DMS 273 treated with DMSO at 0.1 percent for 48 hours (cell line): Measurements from ENCODE around the gene PLXNB2.

Experiments used
- DNase-seq: peaks from one replicate; lab custom pipeline; 2025; lab: John Stamatoyannopoulos, UW

PLXNB2 gene

DNA sequence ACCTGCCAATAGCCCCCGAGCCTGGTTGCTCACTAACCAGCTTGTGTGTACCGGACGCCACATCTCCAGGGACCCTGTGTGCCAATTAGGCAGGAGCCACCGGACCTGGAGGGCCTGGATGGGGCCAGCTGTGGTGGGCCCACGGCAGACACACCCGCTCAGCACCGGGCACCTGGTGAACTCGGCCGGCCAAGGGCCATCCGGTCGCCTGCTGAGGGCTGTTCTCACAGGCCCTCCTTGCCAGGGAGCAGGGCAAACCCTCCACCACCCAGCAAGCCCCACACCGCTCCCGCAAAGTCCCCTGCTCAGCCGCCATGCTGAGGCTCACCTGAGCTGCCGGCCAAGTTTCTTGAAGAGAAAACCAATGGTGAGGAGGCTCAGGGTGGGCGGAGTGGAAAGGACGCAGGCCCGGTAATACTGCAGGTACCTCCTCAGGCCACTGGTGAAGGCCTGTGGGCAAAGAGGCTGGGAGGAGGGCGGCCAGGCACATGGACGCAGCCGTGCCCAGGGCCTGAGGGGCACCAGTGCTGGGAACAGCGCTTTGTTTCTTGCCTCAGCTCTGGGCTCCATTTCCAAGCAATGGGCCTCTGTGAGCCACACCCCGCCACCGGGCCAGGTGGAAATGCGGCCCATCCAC is 79.7 kb downstream of the PLXNB2 start:
- DNase-seq, result no peak

DNA sequence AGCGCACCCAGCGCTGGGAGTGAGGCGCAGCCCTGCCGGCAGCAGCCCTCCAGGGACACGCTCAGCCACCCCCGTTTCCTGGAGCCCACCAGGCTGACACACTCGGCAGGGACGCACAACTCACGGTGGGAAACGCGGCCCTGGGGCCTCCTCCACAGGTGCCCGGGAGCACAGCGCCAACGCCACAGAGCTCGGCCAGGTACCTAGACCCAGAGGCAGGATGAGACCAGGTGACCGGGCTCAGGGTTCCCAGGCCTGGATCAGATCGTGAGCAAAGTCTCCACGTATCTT is 80.6 kb downstream of the PLXNB2 start:
- no peak for DNase-seq

- DNase-seq, result no peak
Observed at GRCh38 chr22:50226063-50226874, 81.2 kb downstream of the PLXNB2 start.

GRCh38 chr22:50225200-50225969 is 82.1 kb downstream of the PLXNB2 start:
- DNase-seq, result no peak
